Ectodermal cell (in vitro differentiated cells): ENCODE results near the gene TLE2.

Source experiments
- H3K27ac ChIP-seq: 2 replicates; pipeline ENCODE4 v1.7.0; 2013; ENCODE audit warnings: mild to moderate bottlenecking, low read depth, low read length; ENCODE audit not compliant: insufficient read depth, poor library complexity, severe bottlenecking
- H3K27me3 ChIP-seq: 2 replicates; pipeline ENCODE4 v1.7.0; 2013; ENCODE audit warnings: mild to moderate bottlenecking, low read length; ENCODE audit not compliant: insufficient read depth, control insufficient read depth, poor library complexity, severe bottlenecking
- H3K36me3 ChIP-seq: one replicate; pipeline ENCODE4 v1.7.0; 2013; ENCODE audit warnings: low read length; ENCODE audit not compliant: control insufficient read depth, insufficient read depth
- H3K4me1 ChIP-seq: one replicate; pipeline ENCODE4 v1.7.0; 2013; ENCODE audit warnings: low read length; ENCODE audit not compliant: control insufficient read depth, insufficient read depth
- H3K4me3 ChIP-seq: 2 replicates; pipeline ENCODE4 v1.7.0; 2013; ENCODE audit warnings: low read depth, low read length, control low read depth; ENCODE audit not compliant: insufficient read depth
- H3K9me3 ChIP-seq: 2 replicates; pipeline ENCODE4 v1.7.0; 2013; ENCODE audit warnings: mild to moderate bottlenecking, low read length, moderate library complexity; ENCODE audit not compliant: control insufficient read depth
- WGBS, 2 experiments: methylation state at CpG; one replicate each; pipeline ENCODE4 v1.1.7; 2013; ENCODE audit warnings: missing lambda C conversion rate in 2 of 2; 5-methylcytosine and 5-hydroxymethylcytosine counted together

The TLE2 gene

DNA sequence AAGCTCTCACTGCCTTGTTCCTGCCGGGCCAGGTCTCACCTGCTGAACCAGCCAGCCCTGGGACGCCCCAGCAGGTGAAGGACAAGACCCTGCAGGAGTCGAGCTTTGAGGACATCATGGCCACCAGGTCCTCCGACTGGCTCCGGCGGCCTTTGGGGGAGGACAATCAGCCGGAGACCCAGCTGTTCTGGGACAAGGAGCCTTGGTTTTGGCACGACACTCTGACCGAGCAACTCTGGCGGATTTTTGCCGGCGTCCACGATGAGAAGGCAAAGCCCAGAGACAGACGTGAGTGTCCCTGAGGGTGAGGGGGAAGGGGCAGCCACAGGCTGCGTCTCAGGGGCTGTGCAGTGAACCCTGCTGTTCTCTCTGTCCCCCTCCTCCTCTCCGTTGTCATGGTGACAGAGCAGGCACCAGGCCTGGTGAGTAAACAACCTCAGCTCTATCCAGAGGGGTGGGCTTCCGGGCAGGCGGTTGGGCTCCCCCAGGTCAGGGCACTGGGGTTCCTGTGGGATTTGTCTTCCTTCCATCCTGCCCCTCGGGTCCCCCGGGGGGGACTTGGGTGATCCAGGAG, 42.0 kb downstream of the TLE2 start:
- Histone ChIP-seq H3K27ac (peak overlapping the region; percentile 69), H3K4me1 (peaks cover 30% of the 10 kb centered on the region), H3K9me3 (no peaks in the 10 kb centered on the region), H3K4me3 (peak overlapping the region; percentile 22), H3K36me3 (no peaks in the 10 kb centered on the region), H3K27me3 (peaks cover 60% of the 10 kb centered on the region)
- WGBS, 2 experiments: 5 to 9% methylated on average over 20 of the region's 20 CpGs

DNA sequence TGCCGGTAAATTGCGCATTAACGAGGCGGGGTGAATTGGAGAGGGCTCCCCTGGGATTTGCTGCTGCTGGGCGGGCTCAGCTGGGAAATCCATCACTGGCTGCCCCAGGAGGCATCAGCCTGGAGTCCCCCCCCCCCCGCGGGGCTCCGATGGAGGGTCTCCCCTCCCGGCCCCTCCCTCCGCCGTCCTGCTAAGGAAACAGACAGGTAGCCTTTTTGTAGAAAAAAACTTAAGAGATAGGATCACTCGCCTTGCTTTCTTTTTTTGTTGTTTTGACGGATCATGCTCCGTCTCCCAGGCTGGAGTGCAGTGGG, 44.9 kb downstream of the TLE2 start:
- Histone ChIP-seq H3K27ac (no peak overlapping the region), H3K4me3 (peak overlapping the region; percentile 6), H3K27me3 (peaks cover 89% of the 10 kb centered on the region), H3K4me1 (peaks cover 30% of the 10 kb centered on the region), H3K9me3 (no peaks in the 10 kb centered on the region), H3K36me3 (no peaks in the 10 kb centered on the region)
- 0 to 1% methylated on average over 14 of the region's 14 CpGs for WGBS, 2 experiments

DNA sequence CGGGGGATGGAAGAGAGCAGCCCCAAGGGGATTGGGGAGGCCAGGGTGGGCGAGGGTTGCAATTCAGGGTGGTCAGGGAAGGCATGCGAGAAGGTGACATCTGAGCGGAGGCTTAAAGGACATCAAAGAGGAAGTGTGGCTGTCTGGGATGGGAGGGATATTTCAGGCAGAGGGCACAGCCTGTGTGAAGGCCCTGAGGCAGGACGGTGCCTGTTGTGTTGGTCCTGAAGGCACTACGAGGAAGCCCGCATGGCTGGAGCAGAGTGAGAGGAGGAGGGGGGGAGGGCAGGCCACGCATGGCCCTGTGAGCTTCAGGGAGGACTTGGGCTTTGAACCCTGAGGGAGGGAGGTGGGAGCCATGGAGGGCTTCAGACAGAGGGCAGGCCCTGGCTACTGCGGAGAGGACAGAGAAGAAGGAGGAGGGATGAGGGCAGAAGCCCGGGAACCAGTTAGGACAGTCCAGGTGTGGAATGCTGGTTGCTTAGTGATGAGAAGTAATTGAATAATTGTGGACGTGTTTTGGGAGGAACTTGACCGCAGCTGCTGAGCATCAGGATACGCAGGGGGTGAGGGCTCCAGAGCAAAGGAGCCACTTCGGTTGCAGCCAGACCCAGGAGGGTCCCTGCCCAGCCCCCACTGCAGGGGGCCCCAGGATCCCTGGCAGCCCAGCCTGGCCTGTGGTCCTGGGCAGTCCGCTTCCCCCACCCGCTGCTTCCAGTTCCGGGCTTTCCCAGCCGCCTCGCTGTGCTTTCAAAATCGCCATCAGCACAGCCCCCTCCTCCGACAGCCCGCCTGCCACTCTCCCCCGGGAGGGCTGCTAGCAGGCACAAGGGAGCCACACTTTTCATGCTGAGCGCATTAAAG, 45.5 kb downstream of the TLE2 start:
- peaks cover 30% of the 10 kb centered on the region for H3K4me1 ChIP-seq
- H3K27ac ChIP-seq: no peak overlapping the region
- 8 to 9% methylated on average over 24 of the region's 24 CpGs for WGBS, 2 experiments
- peak overlapping the region; percentile 6 for H3K4me3 ChIP-seq
- H3K27me3 ChIP-seq: peaks cover 92% of the 10 kb centered on the region
- no peaks in the 10 kb centered on the region for H3K36me3 ChIP-seq
- no peaks in the 10 kb centered on the region for H3K9me3 ChIP-seq

DNA sequence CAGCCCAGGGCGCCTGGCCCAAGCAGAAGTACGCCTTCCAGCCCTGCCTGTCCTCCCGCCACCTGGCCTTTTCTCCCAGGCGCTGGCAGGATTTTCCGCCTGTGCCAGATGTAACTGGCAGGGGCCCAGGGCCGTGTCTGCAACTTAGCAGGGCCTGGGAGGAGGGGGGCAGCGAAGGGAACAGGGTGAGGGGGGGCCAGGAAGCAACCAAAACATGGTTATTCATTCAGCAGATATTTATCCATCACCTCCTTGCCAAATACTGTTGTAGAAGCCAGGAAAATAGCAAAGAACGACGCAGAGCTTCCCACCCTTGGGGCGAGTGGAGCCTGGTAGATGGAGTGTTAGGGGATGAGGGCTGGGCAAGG, 46.1 kb downstream of the TLE2 start:
- 19 to 20% methylated on average over 10 of the region's 10 CpGs for WGBS, 2 experiments
- Histone ChIP-seq H3K4me3 (no peak overlapping the region), H3K36me3 (no peaks in the 10 kb centered on the region), H3K27me3 (peaks cover 92% of the 10 kb centered on the region), H3K4me1 (peaks cover 30% of the 10 kb centered on the region), H3K27ac (no peak overlapping the region), H3K9me3 (no peaks in the 10 kb centered on the region)

DNA sequence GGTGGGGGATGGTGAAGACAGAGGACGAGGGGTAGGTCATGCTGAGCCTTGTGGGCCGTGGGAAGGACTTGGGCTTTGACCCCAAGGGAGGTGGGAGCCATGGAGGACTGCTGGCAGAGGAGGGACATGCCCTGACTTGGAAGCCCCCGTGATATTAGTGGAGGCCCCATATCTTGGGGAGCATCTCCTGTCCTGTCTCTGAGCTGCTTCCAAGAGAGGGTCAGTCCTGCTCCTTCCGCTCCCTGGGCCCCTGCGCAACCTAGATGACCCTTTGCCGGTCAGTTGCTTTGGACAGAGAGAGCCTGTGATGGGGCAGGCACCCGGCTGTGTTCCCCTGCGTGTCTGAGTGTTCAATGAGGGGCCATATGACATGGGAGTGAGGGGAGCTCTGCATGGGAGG, 46.5 kb downstream of the TLE2 start:
- 46 to 47% methylated on average over 8 of the region's 8 CpGs for WGBS, 2 experiments
- H3K4me3 ChIP-seq: no peak overlapping the region
- H3K4me1 ChIP-seq: peaks cover 30% of the 10 kb centered on the region
- peak overlapping the region; percentile 23 for H3K27ac ChIP-seq
- no peaks in the 10 kb centered on the region for H3K36me3 ChIP-seq
- H3K9me3 ChIP-seq: no peaks in the 10 kb centered on the region
- peaks cover 92% of the 10 kb centered on the region for H3K27me3 ChIP-seq

DNA sequence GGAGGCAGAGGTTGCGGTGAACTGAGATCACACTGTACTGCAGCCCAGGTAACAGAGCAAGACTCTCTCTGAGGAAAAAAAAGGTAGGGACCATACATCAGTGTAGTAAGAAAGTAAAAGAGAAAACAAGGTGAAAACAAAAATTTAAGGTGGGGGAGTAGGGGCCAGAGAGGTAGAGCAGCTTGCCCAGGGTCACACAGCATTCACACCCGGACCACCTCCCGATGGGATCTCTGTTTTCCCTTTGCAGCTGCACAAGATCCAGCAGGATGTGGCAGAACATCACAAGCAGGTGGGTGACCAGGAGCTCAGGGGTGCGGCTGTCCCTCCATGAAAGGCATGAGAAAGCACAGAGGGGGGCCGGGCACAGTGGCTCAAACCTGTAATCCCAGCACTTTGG, 47.2 kb downstream of the TLE2 start:
- Histone ChIP-seq H3K4me1 (peaks cover 28% of the 10 kb centered on the region), H3K27ac (no peak overlapping the region), H3K36me3 (no peaks in the 10 kb centered on the region), H3K27me3 (peaks cover 95% of the 10 kb centered on the region), H3K4me3 (no peak overlapping the region), H3K9me3 (no peaks in the 10 kb centered on the region)
- 77 to 88% methylated on average over 5 of the region's 5 CpGs for WGBS, 2 experiments

DNA sequence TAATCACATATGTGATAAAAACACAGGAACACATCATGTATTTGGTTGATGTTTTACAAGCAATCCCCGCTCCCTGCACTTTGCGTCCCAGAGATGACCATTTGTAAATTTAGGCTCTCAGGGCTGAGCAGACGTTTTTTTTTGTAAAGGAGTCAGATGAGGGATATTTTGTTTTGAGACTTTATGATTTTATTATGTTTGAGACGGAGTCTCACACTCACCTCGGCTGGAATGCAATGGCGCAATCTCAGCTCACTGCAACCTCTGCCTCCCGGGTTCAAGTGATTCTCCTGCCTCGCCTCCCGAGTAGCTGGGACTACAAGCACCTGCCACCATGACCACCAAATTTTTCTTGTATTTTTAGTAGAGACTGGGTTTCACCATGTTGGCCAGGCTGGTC, 50.3 kb downstream of the TLE2 start:
- Histone ChIP-seq H3K27ac (no peak overlapping the region), H3K27me3 (peaks cover 98% of the 10 kb centered on the region), H3K9me3 (no peaks in the 10 kb centered on the region), H3K4me3 (no peak overlapping the region), H3K4me1 (peaks cover 26% of the 10 kb centered on the region), H3K36me3 (no peaks in the 10 kb centered on the region)
- WGBS, 2 experiments: 88 to 89% methylated on average over 9 of the region's 9 CpGs

DNA sequence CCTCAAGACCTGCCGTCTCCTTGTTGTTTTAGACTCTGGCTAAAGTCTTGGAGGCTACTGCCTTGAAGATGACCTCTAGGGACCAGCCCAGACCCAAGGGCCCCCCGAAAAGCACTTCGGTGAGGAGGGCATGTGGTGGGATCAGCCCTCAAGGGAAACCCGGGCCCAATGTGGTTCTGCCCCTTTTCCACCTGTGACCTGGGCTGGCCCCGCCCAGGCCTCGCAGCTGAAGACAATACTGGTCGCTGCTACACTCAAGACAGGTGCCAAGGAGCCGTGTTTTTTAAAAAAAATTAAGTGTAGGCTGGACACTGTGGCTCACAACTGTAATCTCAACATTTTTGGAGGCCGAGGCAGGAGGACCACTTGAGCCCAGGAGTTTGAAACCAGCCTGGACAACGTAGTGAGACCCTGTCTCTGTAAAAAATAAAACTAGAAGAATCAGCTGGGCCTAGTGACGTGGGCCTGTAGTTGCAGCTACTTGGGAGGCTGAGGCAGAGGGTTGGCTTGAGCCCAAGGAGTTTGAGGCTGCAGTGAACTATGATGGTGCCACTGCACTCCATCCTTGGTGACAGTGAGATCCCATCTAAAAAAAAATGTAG, 50.8 kb downstream of the TLE2 start:
- Histone ChIP-seq H3K4me3 (no peak overlapping the region), H3K27ac (no peak overlapping the region), H3K27me3 (peaks cover 97% of the 10 kb centered on the region), H3K9me3 (no peaks in the 10 kb centered on the region), H3K4me1 (peaks cover 23% of the 10 kb centered on the region), H3K36me3 (no peaks in the 10 kb centered on the region)
- 69 to 71% methylated on average over 11 of the region's 11 CpGs for WGBS, 2 experiments

DNA sequence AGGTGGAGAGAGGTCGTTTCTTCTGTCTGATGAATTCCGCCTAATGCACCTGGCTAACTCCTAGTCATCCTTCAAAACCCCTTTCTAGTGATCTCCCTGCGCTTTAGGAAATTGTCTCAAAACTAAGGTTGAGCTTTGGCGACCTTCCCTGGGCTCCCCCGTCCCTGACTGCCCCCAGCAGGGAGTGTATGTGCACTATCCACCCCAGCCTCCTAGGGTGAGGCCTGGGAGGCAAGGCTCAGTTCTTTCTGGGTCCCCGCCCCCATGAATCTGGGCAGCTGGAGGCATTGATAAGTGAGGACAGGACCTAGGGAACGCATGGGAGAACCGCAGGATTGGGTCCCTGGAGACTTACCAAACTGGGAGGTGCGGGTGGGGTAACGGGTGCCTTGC, 51.3 kb downstream of the TLE2 start:
- Histone ChIP-seq H3K4me1 (peaks cover 18% of the 10 kb centered on the region), H3K27me3 (peaks cover 93% of the 10 kb centered on the region), H3K36me3 (no peaks in the 10 kb centered on the region), H3K9me3 (no peaks in the 10 kb centered on the region), H3K27ac (no peak overlapping the region), H3K4me3 (peak overlapping the region; percentile 6)
- 19 to 20% methylated on average over 10 of the region's 10 CpGs for WGBS, 2 experiments

DNA sequence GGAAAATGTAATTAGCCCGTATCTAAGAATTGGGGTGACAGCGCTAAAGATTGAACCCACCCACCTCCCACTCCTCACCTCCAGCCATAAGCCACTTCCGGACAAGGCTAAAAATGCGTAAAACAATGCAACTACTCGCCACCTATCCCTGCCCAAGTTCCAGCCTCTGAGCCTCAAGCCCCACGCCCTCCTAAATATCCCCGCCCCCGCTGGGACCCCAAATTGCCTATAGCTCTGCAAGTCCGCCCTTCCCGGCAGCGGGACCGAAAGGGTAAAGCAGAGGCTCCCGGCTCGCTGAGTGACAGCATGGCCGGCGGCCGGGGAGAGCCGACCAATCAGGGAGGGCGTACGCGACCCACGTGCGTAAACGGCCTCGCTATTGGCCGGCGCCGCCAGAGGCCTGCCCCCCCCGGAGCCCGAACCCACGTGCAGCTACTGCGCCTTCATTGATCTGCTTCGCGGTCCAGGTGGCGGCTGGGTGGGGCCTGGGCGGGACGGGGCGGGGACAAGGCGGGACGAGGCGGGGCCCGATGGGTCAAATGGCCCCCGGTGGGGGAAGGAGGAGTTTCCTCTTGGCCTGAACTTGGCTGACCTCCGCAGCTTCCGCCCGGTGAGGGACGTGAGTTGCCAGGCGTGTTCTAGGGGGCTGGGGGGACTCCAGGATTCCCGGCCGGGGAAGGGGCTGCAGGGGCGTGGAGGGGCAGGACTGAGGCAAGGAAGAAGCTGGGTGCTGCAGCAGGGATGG, 51.9 kb downstream of the TLE2 start, which contains the start of gene TLE6:
TSS of gene TLE6 (plus strand) at position 564 of the 745 bp plus-strand sequence. CDS start 670 bp downstream, outside the sequence.
- 1% methylated on average over 51 of the region's 51 CpGs for WGBS, 2 experiments
- Histone ChIP-seq H3K4me1 (peaks cover 14% of the 10 kb centered on the region), H3K9me3 (no peaks in the 10 kb centered on the region), H3K27ac (no peak within 1 kb of the TSS), H3K4me3 (peak within 1 kb of the TSS; percentile 15), H3K36me3 (no peaks in the 10 kb centered on the region), H3K27me3 (peaks cover 87% of the 10 kb centered on the region)
